Liver (tissue), 9 donors: ENCODE data around the gene ETFBKMT. TPM values are rescaled to one million over a fixed set of nuclear protein-coding genes. Genes with fewer than 3 reads are reported as not detected.
A peak's percentile ranks its signal among the peaks of the same experiment; 100 is the strongest.
"Not testable (repeated sequence)": the region's sequence is repeated elsewhere in the genome, so short reads cannot be mapped to it uniquely, and the experiment has no call there.

Experiments used
- DNase-seq: peaks from one replicate; pipeline ENCODE4 v3.0.0-alpha.2; 2017; ENCODE audit warnings: low spot score
- H3K27ac ChIP-seq, 2 donors: one replicate each; pipeline ENCODE4 v1.7.0; 2013; ENCODE audit warnings: inconsistent platforms in 2 of 2, low read length in 2 of 2, control low read depth in 1 of 2, low read depth in 1 of 2, mild to moderate bottlenecking in 1 of 2
- H3K27me3 ChIP-seq, 4 donors: one replicate each; pipeline versions ENCODE4 v1.6.1 to v1.7.0; 2013; ENCODE audit warnings: low read length in 3 of 4, inconsistent platforms in 1 of 4, mild to moderate bottlenecking in 1 of 4, moderate library complexity in 1 of 4; ENCODE audit not compliant: control insufficient read depth in 4 of 4, insufficient read depth in 4 of 4
- H3K36me3 ChIP-seq, 4 donors: one replicate each; pipeline versions ENCODE4 v1.6.1 to v1.7.0; 2013; ENCODE audit warnings: low read length in 3 of 4, mild to moderate bottlenecking in 3 of 4, low read depth in 1 of 4, moderate library complexity in 1 of 4; ENCODE audit not compliant: control insufficient read depth in 4 of 4, insufficient read depth in 3 of 4
- H3K4me1 ChIP-seq, 4 donors: one replicate each; pipeline versions ENCODE4 v1.6.1 to v1.7.0; 2013; ENCODE audit warnings: low read length in 3 of 4, mild to moderate bottlenecking in 3 of 4, moderate library complexity in 1 of 4; ENCODE audit not compliant: control insufficient read depth in 4 of 4, insufficient read depth in 4 of 4
- H3K4me3 ChIP-seq, 3 donors: one replicate each; pipeline versions ENCODE4 v1.6.1 to v1.7.0; 2013; ENCODE audit warnings: low read length in 3 of 3, control low read depth in 1 of 3, low read depth in 1 of 3, mild to moderate bottlenecking in 1 of 3
- H3K9ac ChIP-seq, 2 donors: one replicate each; pipeline ENCODE4 v1.7.0; 2013; ENCODE audit warnings: low read length in 2 of 2, mild to moderate bottlenecking in 2 of 2, moderate library complexity in 2 of 2, control low read depth in 1 of 2, low read depth in 1 of 2
- H3K9me3 ChIP-seq, 4 donors: one replicate each; pipeline versions ENCODE4 v1.6.1 to v1.7.0; 2013; ENCODE audit warnings: low read length in 3 of 4; ENCODE audit not compliant: control insufficient read depth in 4 of 4
- ATF3 ChIP-seq: IDR thresholded peaks from 2 replicates; pipeline ENCODE4 v1.6.1; 2016; ENCODE audit warnings: antibody characterized with exemption
- CTCF ChIP-seq: fragments of 150-350 bp; IDR thresholded peaks from 2 replicates; pipeline ENCODE4 v1.5.1; 2017; ENCODE audit warnings: improper control_type of control experiment, low read depth, low read length; ENCODE audit not compliant: missing input control
- EGR1 ChIP-seq, 2 donors: IDR thresholded peaks; 2 replicates each; pipeline ENCODE4 v1.6.1; 2016 to 2018; ENCODE audit warnings: antibody characterized with exemption in 2 of 2, low read depth in 2 of 2
- FOXA2 ChIP-seq: IDR thresholded peaks from 2 replicates; pipeline ENCODE4 v1.6.1; 2016; ENCODE audit warnings: antibody characterized with exemption
- GABPA ChIP-seq, 2 donors: IDR thresholded peaks in 1 of 2; conservative IDR thresholded peaks in 1 of 2; 2 replicates each; pipeline ENCODE4 v1.6.1; 2016; ENCODE audit warnings: antibody characterized with exemption in 2 of 2, mild to moderate bottlenecking in 1 of 2, moderate library complexity in 1 of 2
- HNF4A ChIP-seq, 2 donors: conservative IDR thresholded peaks; 2 replicates each; pipeline ENCODE4 v1.6.1; 2016; ENCODE audit warnings: antibody characterized with exemption in 2 of 2, mild to moderate bottlenecking in 2 of 2
- HNF4G ChIP-seq: IDR thresholded peaks from 2 replicates; pipeline ENCODE4 v1.6.1; 2016; ENCODE audit warnings: antibody characterized with exemption
- MAX ChIP-seq: IDR thresholded peaks from 2 replicates; pipeline ENCODE4 v1.6.1; 2016; ENCODE audit warnings: antibody characterized with exemption
- NR2F2 ChIP-seq: IDR thresholded peaks from 2 replicates; pipeline ENCODE4 v1.6.1; 2016; ENCODE audit warnings: antibody characterized with exemption
- RAD21 ChIP-seq, 2 donors: IDR thresholded peaks; 2 replicates each; pipeline ENCODE4 v1.6.1; 2016; ENCODE audit warnings: antibody characterized with exemption in 2 of 2, mild to moderate bottlenecking in 2 of 2
- RXRA ChIP-seq, 2 donors: IDR thresholded peaks; 2 replicates each; pipeline ENCODE4 v1.6.1; 2017 to 2018; ENCODE audit warnings: antibody characterized with exemption in 2 of 2, mild to moderate bottlenecking in 1 of 2
- YY1 ChIP-seq: IDR thresholded peaks from 2 replicates; pipeline ENCODE4 v1.6.1; 2016; ENCODE audit warnings: antibody characterized with exemption, mild to moderate bottlenecking
- WGBS: extraction: QIAGEN DNeasy Blood & Tissue Kit; methylation state at CpG from one replicate; pipeline ENCODE4 v1.1.7; 2013; 5-methylcytosine and 5-hydroxymethylcytosine counted together
- polyA plus RNA-seq, 2 donors: library from polyadenylated mRNA; stranded (reverse) in 1 of 2; unstranded in 1 of 2; fragments of 200-250 nt in 1 of 2; fragments of >200 nt in 1 of 2; fragmentation: Nextera tagmentation in 1 of 2; extraction: Ambion mirVana in 1 of 2; gene quantifications; one replicate each; pipeline versions ENCODE4 v1.2.1 to v1.2.3, GENCODE V29; 2013 to 2015
- total RNA-seq, 2 donors: library from RNA; depleted of rRNA; stranded (reverse); fragments of >200 nt; gene quantifications; one replicate each; pipeline ENCODE4 v1.2.3, GENCODE V29; 2014
- donor health status: healthy.
- donor health status: healthy.
- donor health status: healthy.
- donor health status: healthy.
- donor health status: healthy.

Gene ETFBKMT
- total and polyA plus RNA-seq, 4 donors: 1.9 to 4.8 (median 4.5) TPM

GRCh38 chr12:31715283-31715825 is 55.9 kb downstream of the ETFBKMT start:
- WGBS: 66% methylated on average over 5 of the region's 5 CpGs
- no peak overlapping the region for H3K9ac ChIP-seq
- DNase-seq: no peak
- peak overlapping the region in 1 of 2 donors; percentile 38 for H3K27ac ChIP-seq
- no peaks in the 10 kb centered on the region for H3K27me3 ChIP-seq
- TF ChIP-seq MAX (peak; percentile 39), FOXA2 (no peak), CTCF (no peak), GABPA (IDR thresholded peaks at IDR 0.05 in 1 of 2, conservative IDR thresholded peaks at IDR 0.05 in 1 of 2) (no peak), YY1 (peak; percentile 81), ATF3 (no peak)
- no peaks in the 10 kb centered on the region for H3K36me3 ChIP-seq
- H3K4me1 ChIP-seq: no peaks in the 10 kb centered on the region
- no peak overlapping the region for H3K4me3 ChIP-seq
- no peaks in the 10 kb centered on the region for H3K9me3 ChIP-seq

- H3K9ac ChIP-seq, H3K9me3 ChIP-seq, H3K4me1 ChIP-seq, DNase-seq, H3K27me3 ChIP-seq, H3K4me3 ChIP-seq, H3K27ac ChIP-seq, H3K36me3 ChIP-seq: not testable (repeated sequence)
- 96% methylated on average over 4 of the region's 4 CpGs for WGBS
These were observed 57.5 kb downstream of the ETFBKMT start for GRCh38 chr12:31716998-31717397.

GRCh38 chr12:31718542-31719198 is 59.2 kb downstream of the ETFBKMT start:
- not testable (repeated sequence) for H3K4me3 ChIP-seq, DNase-seq, H3K36me3 ChIP-seq, H3K9ac ChIP-seq, H3K27me3 ChIP-seq, H3K9me3 ChIP-seq, H3K27ac ChIP-seq, H3K4me1 ChIP-seq
- 96% methylated on average over 15 of the region's 15 CpGs for WGBS

GRCh38 chr12:31722580-31722979 is 63.1 kb downstream of the ETFBKMT start:
- no peak overlapping the region for H3K9ac ChIP-seq
- no peak for DNase-seq
- no peak overlapping the region for H3K4me3 ChIP-seq
- no peaks in the 10 kb centered on the region for H3K9me3 ChIP-seq
- WGBS: 53% methylated on average over 2 of the region's 2 CpGs
- no peak overlapping the region for H3K27ac ChIP-seq
- TF ChIP-seq RXRA (IDR thresholded peaks at IDR 0.05): peak; percentile 44 to 49
- no peak for TF ChIP-seq NR2F2
- peak; percentile 40 for TF ChIP-seq HNF4G
- no peak for TF ChIP-seq EGR1 (IDR thresholded peaks at IDR 0.05; ENCODE audit: low read depth in 2 of 2)
- TF ChIP-seq HNF4A (conservative IDR thresholded peaks at IDR 0.05): peak; percentile 70 to 88
- peak in 1 of 2 donors; percentile 26 for TF ChIP-seq RAD21 (IDR thresholded peaks at IDR 0.05)
- H3K27me3 ChIP-seq: no peaks in the 10 kb centered on the region
- peaks cover 0 to 8% (median 7%) of the 10 kb centered on the region in 4 donors for H3K4me1 ChIP-seq
- H3K36me3 ChIP-seq: no peaks in the 10 kb centered on the region

Other genes starting within 250 kb of the ETFBKMT start
- 10 to 100 TPM; 12.5 to 23.1 TPM for gene DENND5B, start 68.6 kb upstream of the ETFBKMT start, total RNA-seq
- 1 to 10 TPM; 4.5 to 6.2 TPM for gene DENND5B, start 68.6 kb upstream of the ETFBKMT start, polyA plus RNA-seq
- 1 to 10 TPM; 4.9 to 5.2 TPM for gene AMN1, start 69.3 kb downstream of the ETFBKMT start, total RNA-seq
- gene AMN1, start 69.3 kb downstream of the ETFBKMT start, polyA plus RNA-seq: 1 to 10 TPM; 1.9 to 2.6 TPM